ENCODE measurements around the gene GNAI1. TPM values are rescaled to one million over a fixed set of nuclear protein-coding genes. Genes with fewer than 3 reads are reported as not detected.

GNAI1 gene
- total and polyA plus RNA-seq, 10 of the 15 experiments (the other 5 are each of a cell fraction or from before 2014, with no cell fraction given), result not detected

GRCh38 chr7:80235334-80235733 is 100.7 kb downstream of the GNAI1 start:
- TF ChIP-seq MXI1 (IDR thresholded peaks at IDR 0.05; ENCODE audit: low read depth, low read length), result no peak
- no peak for TF ChIP-seq POU2F2 (IDR thresholded peaks at IDR 0.05; ENCODE audit: borderline replicate concordance, low read depth, low read length)
- TF ChIP-seq ESRRA (IDR thresholded peaks at IDR 0.05; ENCODE audit: low read length), result no peak
- TF ChIP-seq NFYB (IDR thresholded peaks at IDR 0.05; ENCODE audit: insufficient read depth, low read depth, low read length), result no peak
- H3K4me3 ChIP-seq, result no peak overlapping the region
- in situ Hi-C loops (cut with MboI) (no loop called here), intact Hi-C loops (cut with micrococcal nuclease; ENCODE audit: unreplicated experiment) (no loop called here)
- H4K20me1 ChIP-seq (ENCODE audit: control insufficient read depth, insufficient read depth), result no peaks in the 10 kb centered on the region
- H3K9ac ChIP-seq (ENCODE audit: control insufficient read depth, insufficient read depth, low read length), result no peak overlapping the region
- RAD21 ChIA-PET (ENCODE audit: unreplicated experiment), result no interaction called here
- POLR2A ChIA-PET, result no interaction called here
- H2AFZ ChIP-seq (ENCODE audit: control insufficient read depth, low read depth, low read length), result no peak overlapping the region
- H3K9me3 ChIP-seq (replicated peaks; ENCODE audit: control insufficient read depth, insufficient read depth, low read length), result no peaks in the 10 kb centered on the region
- FAIRE-seq, result no peak
- no TSS peak for BruUV-seq (replicated peaks)
- WGBS (ENCODE audit: insufficient coverage, insufficient replicate concordance, low lambda C conversion rate, missing lambda C conversion rate), result 43% methylated on average over 4 of the region's 4 CpGs
- no peaks in the 10 kb centered on the region for H3K36me3 ChIP-seq (ENCODE audit: control insufficient read depth in 2 of 2, insufficient read depth in 2 of 2, low read length in 1 of 2)
- no peak overlapping the region for H3K27ac ChIP-seq (ENCODE audit: control insufficient read depth, insufficient read depth)
- CTCF ChIA-PET, result interaction anchor here (0.9 to 1.3 kb wide), 3 partner anchors 20 to 39 kb away, joined by 3 read pairs; no protein-coding TSS in a partner anchor
- no peak for DNase-seq (ENCODE audit: low read depth, low spot score)
- ATAC-seq, result no peak
- no peaks in the 10 kb centered on the region for H3K27me3 ChIP-seq (replicated peaks in 1 of 2; ENCODE audit: control insufficient read depth in 2 of 2, insufficient read depth in 2 of 2, low read length in 1 of 2)
- SMC1A ChIA-PET (ENCODE audit: uncharacterized antibody, unreplicated experiment), result no interaction called here
- no peaks in the 10 kb centered on the region for H3K4me1 ChIP-seq (ENCODE audit: control insufficient read depth, insufficient read depth, low read length)
- no peaks in the 10 kb centered on the region for H3K79me2 ChIP-seq (ENCODE audit: control insufficient read depth, insufficient read depth, low read length)
- H3K4me2 ChIP-seq (ENCODE audit: control insufficient read depth, insufficient read depth), result no peak overlapping the region

- SMC1A ChIA-PET (ENCODE audit: uncharacterized antibody, unreplicated experiment), result no interaction called here
- no peak for TF ChIP-seq EP300 (IDR thresholded peaks at IDR 0.05; ENCODE audit: borderline replicate concordance in 1 of 2, control insufficient read depth in 1 of 2, low read depth in 2 of 2, low read length in 2 of 2)
- TF ChIP-seq ZBTB33 (IDR thresholded peaks at IDR 0.05), result no peak
- TF ChIP-seq FOS (IDR thresholded peaks at IDR 0.05; ENCODE audit: borderline replicate concordance, extremely low read depth, insufficient read length), result no peak
- no peak for TF ChIP-seq POLR2AphosphoS2 (IDR thresholded peaks at IDR 0.05; ENCODE audit: low read depth, low read length)
- TF ChIP-seq GATAD2B (conservative IDR thresholded peaks at IDR 0.05; ENCODE audit: low read depth), result no peak
- no peak for TF ChIP-seq IRF4 (IDR thresholded peaks at IDR 0.05; ENCODE audit: low read depth, low read length)
- TF ChIP-seq USF1 (IDR thresholded peaks at IDR 0.05; ENCODE audit: borderline replicate concordance, extremely low read length, insufficient read depth, low read depth, low read length), result no peak
- no peak for TF ChIP-seq NR2C2 (IDR thresholded peaks at IDR 0.05; ENCODE audit: borderline replicate concordance, control insufficient read depth, insufficient read length, low read depth)
- TF ChIP-seq BCL11A (IDR thresholded peaks at IDR 0.05; ENCODE audit: low read depth, low read length), result no peak
- no peak for TF ChIP-seq YBX1 (IDR thresholded peaks at IDR 0.05)
- TF ChIP-seq SIX5 (IDR thresholded peaks at IDR 0.05; ENCODE audit: low read depth, low read length, severe bottlenecking), result no peak
- TF ChIP-seq CBX5 (IDR thresholded peaks at IDR 0.05; ENCODE audit: low read depth), result no peak
- no peak for TF ChIP-seq ZNF384 (IDR thresholded peaks at IDR 0.05; ENCODE audit: borderline replicate concordance, low read depth, low read length)
Measured at GRCh38 chr7:80236681-80237080, 102.0 kb downstream of the GNAI1 start.

More at GRCh38 chr7:80236681-80237080, 102.0 kb downstream of the GNAI1 start:
- ChIA-PET CTCF (no interaction called here), POLR2A (no interaction called here), RAD21 (ENCODE audit: unreplicated experiment) (no interaction called here)
- Histone ChIP-seq H3K27ac (ENCODE audit: control insufficient read depth, insufficient read depth) (no peak overlapping the region), H2AFZ (ENCODE audit: control insufficient read depth, low read depth, low read length) (no peak overlapping the region), H3K4me2 (ENCODE audit: control insufficient read depth, insufficient read depth) (no peak overlapping the region), H3K9ac (ENCODE audit: control insufficient read depth, insufficient read depth, low read length) (no peak overlapping the region), H3K4me1 (ENCODE audit: control insufficient read depth, insufficient read depth, low read length) (no peaks in the 10 kb centered on the region), H3K36me3 (ENCODE audit: control insufficient read depth in 2 of 2, insufficient read depth in 2 of 2, low read length in 1 of 2) (no peaks in the 10 kb centered on the region), H4K20me1 (ENCODE audit: control insufficient read depth, insufficient read depth) (no peaks in the 10 kb centered on the region), H3K79me2 (ENCODE audit: control insufficient read depth, insufficient read depth, low read length) (no peaks in the 10 kb centered on the region), H3K9me3 (replicated peaks; ENCODE audit: control insufficient read depth, insufficient read depth, low read length) (no peaks in the 10 kb centered on the region), H3K27me3 (replicated peaks in 1 of 2; ENCODE audit: control insufficient read depth in 2 of 2, insufficient read depth in 2 of 2, low read length in 1 of 2) (no peaks in the 10 kb centered on the region), H3K4me3 (no peak overlapping the region)
- DNase-seq (ENCODE audit: low read depth, low spot score), result no peak
- intact Hi-C loops (cut with micrococcal nuclease; ENCODE audit: unreplicated experiment) (no loop called here), in situ Hi-C loops (cut with MboI) (no loop called here)
- BruUV-seq (replicated peaks), result no TSS peak
- WGBS (ENCODE audit: insufficient coverage, insufficient replicate concordance, low lambda C conversion rate, missing lambda C conversion rate), result 0% methylated on average over 1 of the region's 1 CpG
- ATAC-seq, result no peak
- FAIRE-seq, result no peak

Measured in GM12878 (cell line).